Measurements from ENCODE around the gene LRRC74B. TPM values are rescaled to one million over a fixed set of nuclear protein-coding genes. Genes with fewer than 3 reads are reported as not detected.

LRRC74B gene
- total RNA-seq, 4 donors from 2014 or later = not detected

DNA sequence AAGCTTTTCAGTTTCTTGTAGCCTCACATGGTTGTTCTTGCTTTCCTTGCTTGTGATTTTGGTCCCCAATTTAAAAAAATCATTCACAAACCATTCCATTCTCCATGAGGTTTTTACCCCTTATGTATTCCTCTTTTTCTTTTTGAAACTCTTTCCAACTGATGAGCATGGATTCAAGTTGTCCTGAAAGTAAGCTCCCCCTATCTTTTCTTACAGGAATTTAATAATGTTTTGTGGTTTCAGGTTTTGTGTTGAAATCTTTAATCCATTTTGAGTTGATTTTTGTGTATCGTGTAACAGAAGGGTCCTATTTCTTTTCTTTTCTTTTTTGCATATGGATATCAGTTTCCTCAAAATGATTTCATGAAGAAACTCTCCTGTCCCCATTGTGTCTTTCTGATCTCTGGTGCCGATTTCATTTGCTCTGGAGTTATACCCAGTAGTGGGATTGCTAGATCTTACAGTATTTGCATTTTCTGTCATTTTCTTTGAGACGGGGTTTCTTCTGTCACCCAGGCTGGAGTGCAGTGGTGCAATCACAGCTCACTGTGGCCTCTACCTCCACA lies 58.5 kb downstream of the LRRC74B start:
- in situ Hi-C loops (cut with MboI; ENCODE audit: low pct_ligation_motif_present in 1 of 4, low pct_unique_long_range_greater_than_20kb in 1 of 4, low sequenced_read_pairs in 3 of 4) = no loop called here
- 91 to 93% methylated on average over 3 of the region's 3 CpGs for WGBS, 2 donors (ENCODE audit: low coverage in 1 of 2)

DNA sequence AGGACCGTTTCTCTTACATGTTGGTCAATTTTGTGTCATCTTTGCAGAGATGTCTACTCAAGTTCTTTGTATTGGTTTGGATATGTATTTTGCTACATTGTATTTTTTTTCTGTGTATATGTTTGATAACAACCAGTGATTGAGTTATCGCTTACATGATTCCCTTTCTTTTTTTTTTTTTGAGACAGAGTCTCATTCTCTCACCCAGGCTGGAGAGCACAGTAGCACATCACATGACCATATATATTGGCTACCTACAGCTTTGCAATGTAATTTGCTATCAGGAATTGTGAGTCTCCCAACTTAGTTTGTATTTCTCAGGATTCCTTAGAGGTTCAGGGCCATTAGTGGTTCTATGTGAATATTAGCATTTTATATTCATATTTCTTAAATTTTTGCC lies 59.5 kb downstream of the LRRC74B start:
- H3K36me3 ChIP-seq = no peaks in the 10 kb centered on the region
- H3K4me1 ChIP-seq = no peaks in the 10 kb centered on the region
- H3K9me3 ChIP-seq = no peaks in the 10 kb centered on the region
- peaks cover 28% of the 10 kb centered on the region for H3K27me3 ChIP-seq
- WGBS, 2 donors (ENCODE audit: low coverage in 1 of 2) = 75 to 87% methylated on average over 2 of the region's 2 CpGs
- H3K27ac ChIP-seq = no peak overlapping the region
- no peak for DNase-seq
- TF ChIP-seq EP300 (IDR thresholded peaks at IDR 0.05; ENCODE audit: low read depth) (no peak), POLR2AphosphoS5 (IDR thresholded peaks at IDR 0.05) (no peak), POLR2A (IDR thresholded peaks at IDR 0.05) (no peak)
- TF ChIP-seq, protein P1, sequence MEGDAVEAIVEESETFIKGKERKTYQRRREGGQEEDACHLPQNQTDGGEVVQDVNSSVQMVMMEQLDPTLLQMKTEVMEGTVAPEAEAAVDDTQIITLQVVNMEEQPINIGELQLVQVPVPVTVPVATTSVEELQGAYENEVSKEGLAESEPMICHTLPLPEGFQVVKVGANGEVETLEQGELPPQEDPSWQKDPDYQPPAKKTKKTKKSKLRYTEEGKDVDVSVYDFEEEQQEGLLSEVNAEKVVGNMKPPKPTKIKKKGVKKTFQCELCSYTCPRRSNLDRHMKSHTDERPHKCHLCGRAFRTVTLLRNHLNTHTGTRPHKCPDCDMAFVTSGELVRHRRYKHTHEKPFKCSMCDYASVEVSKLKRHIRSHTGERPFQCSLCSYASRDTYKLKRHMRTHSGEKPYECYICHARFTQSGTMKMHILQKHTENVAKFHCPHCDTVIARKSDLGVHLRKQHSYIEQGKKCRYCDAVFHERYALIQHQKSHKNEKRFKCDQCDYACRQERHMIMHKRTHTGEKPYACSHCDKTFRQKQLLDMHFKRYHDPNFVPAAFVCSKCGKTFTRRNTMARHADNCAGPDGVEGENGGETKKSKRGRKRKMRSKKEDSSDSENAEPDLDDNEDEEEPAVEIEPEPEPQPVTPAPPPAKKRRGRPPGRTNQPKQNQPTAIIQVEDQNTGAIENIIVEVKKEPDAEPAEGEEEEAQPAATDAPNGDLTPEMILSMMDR (IDR thresholded peaks at IDR 0.05) = no peak
- intact Hi-C loops (cut with DNase I; ENCODE audit: low total_unique reads) = no loop called here
- in situ Hi-C loops (cut with MboI; ENCODE audit: low pct_ligation_motif_present in 1 of 4, low pct_unique_long_range_greater_than_20kb in 1 of 4, low sequenced_read_pairs in 3 of 4) = no loop called here
- no peak overlapping the region for H3K4me3 ChIP-seq

More for the DNA sequence above, 58.5 kb downstream of the LRRC74B start:
- intact Hi-C loops (cut with DNase I; ENCODE audit: low total_unique reads) = no loop called here
- no peaks in the 10 kb centered on the region for H3K9me3 ChIP-seq
- H3K36me3 ChIP-seq = no peaks in the 10 kb centered on the region
- DNase-seq = no peak
- peaks cover 25% of the 10 kb centered on the region for H3K27me3 ChIP-seq
- no peak overlapping the region for H3K4me3 ChIP-seq
- TF ChIP-seq, protein P1 (IDR thresholded peaks at IDR 0.05) = no peak
- TF ChIP-seq POLR2A (IDR thresholded peaks at IDR 0.05) = no peak
- no peak for TF ChIP-seq EP300 (IDR thresholded peaks at IDR 0.05; ENCODE audit: low read depth)
- TF ChIP-seq POLR2AphosphoS5 (IDR thresholded peaks at IDR 0.05) = no peak
- H3K27ac ChIP-seq = no peak overlapping the region
- no peaks in the 10 kb centered on the region for H3K4me1 ChIP-seq

DNA sequence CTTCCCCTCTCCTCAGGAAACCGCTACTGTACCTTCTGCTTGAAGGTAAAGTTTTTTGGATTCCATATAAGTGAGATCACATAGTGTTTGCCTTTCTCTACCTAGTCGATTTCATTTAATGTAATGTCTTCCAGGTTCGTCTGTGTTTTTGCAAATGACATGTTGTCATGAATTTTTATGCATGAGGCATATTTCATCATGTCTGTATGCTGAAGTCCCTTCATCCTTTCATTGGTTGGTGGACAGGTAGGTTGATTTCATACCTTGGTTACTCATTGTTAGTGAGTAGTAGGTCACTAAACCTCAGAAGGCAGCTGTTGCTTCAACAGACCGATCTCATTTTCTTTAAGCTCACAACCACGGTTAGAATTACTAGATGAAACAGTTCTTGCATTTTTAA lies 60.3 kb downstream of the LRRC74B start:
- Histone ChIP-seq H3K4me1 (no peaks in the 10 kb centered on the region), H3K4me3 (no peak overlapping the region), H3K27me3 (peaks cover 28% of the 10 kb centered on the region), H3K36me3 (no peaks in the 10 kb centered on the region), H3K9me3 (no peaks in the 10 kb centered on the region), H3K27ac (no peak overlapping the region)
- in situ Hi-C loops (cut with MboI; ENCODE audit: low pct_ligation_motif_present in 1 of 4, low pct_unique_long_range_greater_than_20kb in 1 of 4, low sequenced_read_pairs in 3 of 4) = no loop called here
- no peak for DNase-seq
- intact Hi-C loops (cut with DNase I; ENCODE audit: low total_unique reads) = no loop called here
- TF ChIP-seq, protein P1 (IDR thresholded peaks at IDR 0.05) = no peak
- WGBS, 2 donors (ENCODE audit: low coverage in 1 of 2) = 65 to 69% methylated on average over 4 to 5 of the region's 5 CpGs

DNA sequence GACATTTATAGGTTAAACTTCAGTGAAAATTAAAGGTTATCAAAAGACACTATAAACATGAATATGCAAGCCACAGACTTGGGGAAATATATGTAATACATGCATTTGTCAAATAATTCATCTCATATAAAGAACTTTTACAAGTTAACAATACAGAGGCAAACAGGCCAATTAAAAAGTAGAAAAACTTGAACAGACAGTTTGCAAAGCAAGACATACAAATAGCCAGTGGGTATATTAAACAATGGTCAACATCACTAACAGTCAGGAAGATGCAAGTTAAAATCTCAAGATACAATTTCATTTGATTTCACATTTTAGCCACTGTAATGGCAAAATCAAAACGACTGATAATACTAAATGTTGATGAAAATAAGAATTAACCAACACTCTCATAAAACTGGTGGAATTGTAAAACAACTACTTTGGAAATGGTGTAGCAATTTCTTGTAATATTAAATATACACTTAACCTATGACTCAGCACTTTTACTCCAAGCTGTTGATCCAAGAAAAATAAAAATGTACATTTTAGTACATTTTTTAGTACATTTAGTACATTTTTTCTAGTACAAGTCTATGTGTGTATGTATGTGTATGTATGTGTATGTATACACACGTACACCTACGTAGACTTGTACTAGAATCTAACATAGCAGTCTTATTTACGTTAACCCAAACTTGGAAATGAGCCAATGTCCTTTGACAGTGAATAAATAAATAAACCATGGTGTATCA lies 62.8 kb downstream of the LRRC74B start:
- Histone ChIP-seq H3K36me3 (no peaks in the 10 kb centered on the region), H3K4me1 (no peaks in the 10 kb centered on the region), H3K27ac (no peak overlapping the region), H3K9me3 (no peaks in the 10 kb centered on the region), H3K4me3 (no peak overlapping the region), H3K27me3 (peaks cover 22% of the 10 kb centered on the region)
- intact Hi-C loops (cut with DNase I; ENCODE audit: low total_unique reads) = no loop called here
- no peak for TF ChIP-seq EP300 (IDR thresholded peaks at IDR 0.05; ENCODE audit: low read depth)
- no peak for TF ChIP-seq POLR2AphosphoS5 (IDR thresholded peaks at IDR 0.05)
- TF ChIP-seq, protein P1 (IDR thresholded peaks at IDR 0.05) = no peak
- no peak for TF ChIP-seq POLR2A (IDR thresholded peaks at IDR 0.05)
- in situ Hi-C loops (cut with MboI; ENCODE audit: low pct_ligation_motif_present in 1 of 4, low pct_unique_long_range_greater_than_20kb in 1 of 4, low sequenced_read_pairs in 3 of 4) = no loop called here
- WGBS, 2 donors (ENCODE audit: low coverage in 1 of 2) = 77 to 83% methylated on average over 4 of the region's 4 CpGs
- no peak for DNase-seq

Small RNA genes within 50 kb of the gene (small RNA-seq; reads per million reads assigned to genes)
- gene MIR649 = 0 reads per million in 4 donors

Other genes starting within 250 kb of the LRRC74B start
- 100 to 1,000 TPM in 2 of 4 donors, 10 to 100 TPM in 2; 90.8 to 126 (median 109) TPM for gene PI4KA, start 187.1 kb upstream of the LRRC74B start, total RNA-seq
- gene SNAP29, start 186.9 kb upstream of the LRRC74B start, total RNA-seq = 10 to 100 TPM in 3 of 4 donors, 1 to 10 TPM in 1; 8.0 to 25.5 (median 20.3) TPM
- 10 to 100 TPM; 37.0 to 56.7 (median 48.6) TPM for gene CRKL, start 128.5 kb upstream of the LRRC74B start, total RNA-seq
- gene AIFM3, start 78.7 kb upstream of the LRRC74B start, total RNA-seq = 100 to 1,000 TPM; 112 to 150 (median 126) TPM
- gene LZTR1, start 63.6 kb upstream of the LRRC74B start, total RNA-seq = 10 to 100 TPM; 40.2 to 90.5 (median 59.3) TPM
- 10 to 100 TPM; 27.0 to 51.5 (median 32.7) TPM for gene THAP7, start 43.8 kb upstream of the LRRC74B start, total RNA-seq
- 1 to 10 TPM in 1 of 4 donors, under 1 TPM in 2, not detected in 1; 0.40 to 1.7 (median 0.82) TPM for gene P2RX6, start 30.8 kb upstream of the LRRC74B start, total RNA-seq
- 1 to 10 TPM in 1 of 4 donors, under 1 TPM in 1, not detected in 2; 0.64 to 4.1 TPM for gene SLC7A4, start 13.4 kb upstream of the LRRC74B start, total RNA-seq

Measured in transverse colon (tissue), 4 donors.